HepG2 (cell line): ENCODE data around the gene ZBTB21. TPM values are rescaled to one million over a fixed set of nuclear protein-coding genes. Genes with fewer than 3 reads are reported as not detected.

Experiments used
- ATAC-seq: fragments of 200-7000 bp; cut with Tn5 transposase; 3 replicates; pipeline ENCODE4 v1.9.1; 2020; ENCODE audit warnings: mild to moderate bottlenecking, moderate library complexity
- BruUV-seq: library from RNA; stranded (reverse); fragments of 400-500 nt; replicated peaks from 2 replicates; lab custom pipeline; 2021; lab: Mats Ljungman, UMichigan
- CTCF ChIA-PET: fragments of 300-600 bp; formaldehyde crosslinking; extraction: SDS; loops from one replicate; lab custom pipeline; 2021; ENCODE audit warnings: low total read pairs, inconsistent platforms, low intra/inter-chr PET ratio; lab: Yijun Ruan, JAX
- POLR2A ChIA-PET: fragments of 350-600 bp; sonication (Branson Sonifier 250); formaldehyde crosslinking; loops from one replicate; lab custom pipeline; 2020; ENCODE audit warnings: antibody characterized with exemption, inconsistent platforms; lab: Yijun Ruan, JAX
- DNase-seq: peaks from one replicate; pipeline ENCODE4 v3.0.0-alpha.2; 2015; ENCODE audit warnings: low spot score
- FAIRE-seq: peaks from 3 replicates; lab custom pipeline; 2011; peaks lifted over from hg19 to GRCh38; lab: Jason Lieb, UNC
- H2AFZ ChIP-seq: one replicate; pipeline ENCODE4 v1.6.1; 2011; ENCODE audit warnings: low read length, inconsistent platforms
- H3K27ac ChIP-seq: fragments of 300-600 bp; 3 replicates; pipeline ENCODE4 v1.8.0; 2011; ENCODE audit warnings: mixed run types, mild to moderate bottlenecking, mixed read lengths, low read length, inconsistent platforms; ENCODE audit not compliant: insufficient read depth; ENCODE audit errors: extremely low read length
- H3K27me3 ChIP-seq, 2 experiments: fragments of 200-600 bp in 1 of 2; 2 replicates in 1 of 2; 3 replicates in 1 of 2; pipeline versions ENCODE4 v1.6.0 to v1.8.0; 2011; ENCODE audit warnings: low read length in 2 of 2, mild to moderate bottlenecking in 2 of 2, moderate library complexity in 2 of 2, inconsistent platforms in 1 of 2; ENCODE audit not compliant: insufficient read depth in 2 of 2, control insufficient read depth in 1 of 2
- H3K36me3 ChIP-seq, 2 experiments: fragments of 200-600 bp in 1 of 2; replicated peaks in 1 of 2; 2 replicates in 1 of 2; 3 replicates in 1 of 2; pipeline versions ENCODE4 v1.5.1 to v1.8.0; 2011; ENCODE audit warnings: low read length in 2 of 2, inconsistent platforms in 1 of 2; ENCODE audit not compliant: insufficient read depth in 2 of 2, control insufficient read depth in 1 of 2
- H3K4me1 ChIP-seq: 2 replicates; pipeline ENCODE4 v1.5.1; 2012; ENCODE audit warnings: low read length, inconsistent platforms; ENCODE audit not compliant: insufficient read depth
- H3K4me2 ChIP-seq: 2 replicates; pipeline ENCODE4 v1.6.0; 2011; ENCODE audit warnings: low read depth, low read length, inconsistent platforms
- H3K4me3 ChIP-seq, 3 experiments: fragments of 200-600 bp in 1 of 3; sonication (generic), shearing (Covaris generic) in 1 of 3; replicated peaks in 1 of 3; 2 replicates each; pipeline ENCODE4 v1.5.1; 2011 to 2016; ENCODE audit warnings: low read length in 3 of 3, inconsistent platforms in 2 of 3, low read depth in 2 of 3, mild to moderate bottlenecking in 2 of 3, control low read depth in 1 of 3, mixed read lengths in 1 of 3; ENCODE audit not compliant: insufficient read depth in 1 of 3
- H3K79me2 ChIP-seq: one replicate; pipeline ENCODE4 v1.6.1; 2011; ENCODE audit warnings: low read length, inconsistent platforms; ENCODE audit not compliant: insufficient read depth
- H3K9ac ChIP-seq: 2 replicates; pipeline ENCODE4 v1.6.0; 2011; ENCODE audit warnings: mild to moderate bottlenecking, low read depth, low read length, inconsistent platforms; ENCODE audit not compliant: insufficient read depth
- H3K9me3 ChIP-seq: 2 replicates; pipeline ENCODE4 v1.5.1; 2012; ENCODE audit warnings: mild to moderate bottlenecking, low read length
- H4K20me1 ChIP-seq: 2 replicates; pipeline ENCODE4 v1.6.0; 2011; ENCODE audit warnings: inconsistent platforms, mild to moderate bottlenecking, low read length, moderate library complexity; ENCODE audit not compliant: insufficient read depth
- CCDC6 ChIP-seq: sonication (generic); formaldehyde crosslinking; IDR thresholded peaks from 2 replicates; pipeline ENCODE4 v1.8.1; 2022; ENCODE audit warnings: mild to moderate bottlenecking, missing genetic modification reagents, moderate library complexity
- HNRNPUL1 ChIP-seq: fragments of 200-400 bp; formaldehyde crosslinking; IDR thresholded peaks from 2 replicates; pipeline ENCODE4 v1.6.1; 2017; ENCODE audit warnings: low read depth, mild to moderate bottlenecking, low read length, moderate library complexity
- KDM3A ChIP-seq: IDR thresholded peaks from 2 replicates; pipeline ENCODE4 v1.6.1; 2018; ENCODE audit warnings: low read depth, missing compliant biosample characterization
- LRRFIP1 ChIP-seq: sonication (generic); formaldehyde crosslinking; conservative IDR thresholded peaks from 2 replicates; pipeline ENCODE4 v1.4.0; 2020; ENCODE audit warnings: missing genetic modification reagents
- SP140L ChIP-seq: sonication (generic); formaldehyde crosslinking; IDR thresholded peaks from 2 replicates; pipeline ENCODE4 v1.4.0; 2020; ENCODE audit warnings: missing genetic modification reagents, borderline replicate concordance
- SYNCRIP ChIP-seq: fragments of 200-400 bp; formaldehyde crosslinking; IDR thresholded peaks from 2 replicates; pipeline ENCODE4 v1.6.1; 2018; ENCODE audit warnings: mild to moderate bottlenecking, low read depth, low read length; ENCODE audit not compliant: insufficient read depth
- TRIM24 ChIP-seq: sonication (generic); formaldehyde crosslinking; IDR thresholded peaks from 2 replicates; pipeline ENCODE4 v1.8.0; 2022; ENCODE audit warnings: mild to moderate bottlenecking, missing genetic modification reagents
- ZNF160 ChIP-seq: sonication (generic); formaldehyde crosslinking; IDR thresholded peaks from 2 replicates; pipeline ENCODE4 v1.8.0; 2022; ENCODE audit warnings: mild to moderate bottlenecking, inconsistent platforms, missing genetic modification reagents
- WGBS: methylation state at CpG from one replicate; pipeline ENCODE4 v1.1.6; 2017; ENCODE audit warnings: low lambda C conversion rate; 5-methylcytosine and 5-hydroxymethylcytosine counted together
- in situ Hi-C: cut with HindIII; loops from 2 replicates; pipeline ENCODE4 v1.10.0; 2017; ENCODE audit warnings: low pct_unique_long_range_greater_than_20kb; ENCODE audit not compliant: extremely low pct_ligation_motif_present
- intact Hi-C: fragments of 100-400 bp; cut with micrococcal nuclease; formaldehyde crosslinking; loops from one replicate; pipeline ENCODE4 v1.10.0; 2022; ENCODE audit not compliant: unreplicated experiment
- polyA plus RNA-seq, 8 experiments: library from polyadenylated mRNA; depleted of rRNA in 3 of 8; stranded (reverse) in 7 of 8; unstranded in 1 of 8; fragments of >200 nt; fragmentation: Illumina TruSeq in 4 of 8; extraction: Trizol in 4 of 8; gene quantifications; 2 replicates each; pipeline versions ENCODE4 v1.2.1 to v1.2.3, GENCODE V29; 2011 to 2016; ENCODE audit warnings: low read depth in 4 of 8, missing spikeins in 1 of 8, mixed read lengths in 1 of 8; ENCODE audit not compliant: insufficient read depth in 1 of 8
- total RNA-seq, 5 experiments: library from RNA; depleted of rRNA; stranded (reverse); fragments of >200 nt; fragmentation: Illumina TruSeq; extraction: Trizol; gene quantifications; 2 replicates each; pipeline ENCODE4 v1.2.3, GENCODE V29; 2016; ENCODE audit warnings: low read depth in 1 of 5
- TF ChIP-seq, protein P1 (sequence below): sonication (generic); formaldehyde crosslinking; IDR thresholded peaks from 2 replicates; pipeline ENCODE4 v1.5.1; 2020; ENCODE audit warnings: missing genetic modification reagents, mild to moderate bottlenecking, borderline replicate concordance
- TF ChIP-seq, protein P2 (sequence below): sonication (generic); formaldehyde crosslinking; IDR thresholded peaks from 2 replicates; pipeline ENCODE4 v1.8.0; 2022; ENCODE audit warnings: missing genetic modification reagents, mild to moderate bottlenecking, inconsistent platforms, borderline replicate concordance
- TF ChIP-seq, protein P3 (sequence below): sonication (generic); formaldehyde crosslinking; IDR thresholded peaks from 2 replicates; pipeline ENCODE4 v1.4.0; 2020; ENCODE audit warnings: low read depth, mild to moderate bottlenecking, missing genetic modification reagents

ZBTB21 gene
- total and polyA plus RNA-seq, 2 of the 13 experiments (the other 11 are each of a cell fraction or from before 2014, with no cell fraction given), result 4.5 to 6.1 TPM

DNA sequence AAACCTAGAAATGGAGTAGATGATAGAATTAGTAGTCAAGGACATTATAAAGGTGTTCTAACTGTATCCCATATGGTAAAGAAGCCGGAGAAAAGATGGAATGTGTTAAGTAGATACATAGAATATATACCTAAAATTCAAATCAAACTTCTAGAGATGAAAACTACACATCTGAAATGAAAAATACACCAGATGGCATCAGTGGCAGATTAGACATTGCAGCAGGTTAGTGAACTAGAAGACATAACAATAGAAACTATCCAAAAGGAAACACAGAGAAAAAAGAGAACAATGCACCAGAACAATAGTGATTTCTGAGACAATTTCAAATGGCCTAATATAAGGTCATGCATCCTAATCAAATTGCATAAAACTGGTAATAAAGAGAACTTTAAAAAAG, 26.9 kb downstream of the ZBTB21 start:
- Histone ChIP-seq H3K4me1 (no peaks in the 10 kb centered on the region), H3K4me3 (no peak overlapping the region), H3K9ac (no peak overlapping the region), H3K36me3 (no peaks in the 10 kb centered on the region), H4K20me1 (no peaks in the 10 kb centered on the region), H3K27ac (no peak overlapping the region), H3K9me3 (peaks cover 7% of the 10 kb centered on the region), H3K79me2 (no peaks in the 10 kb centered on the region), H3K27me3 (no peaks in the 10 kb centered on the region; a peak in 1 of 5 replicates), H2AFZ (no peak overlapping the region), H3K4me2 (no peak overlapping the region)
- WGBS, result 90% methylated on average over 1 of the region's 1 CpG
- intact Hi-C loops, result no loop called here
- FAIRE-seq (no peak), DNase-seq (no peak), ATAC-seq (no peak)
- in situ Hi-C loops, result no loop called here
- ChIA-PET CTCF (no interaction called here), POLR2A (no interaction called here)
- no TSS peak for BruUV-seq
- no peak for TF ChIP-seq TRIM24
- peak; percentile 73; the same call in 1 of the 2 replicates for TF ChIP-seq ZNF160
- TF ChIP-seq, all 625 proteins: peak for 1

- no peak overlapping the region for H2AFZ ChIP-seq
- no peak for ATAC-seq
- no peak overlapping the region for H3K4me3 ChIP-seq
- H3K4me2 ChIP-seq, result no peak overlapping the region
- H3K79me2 ChIP-seq, result no peaks in the 10 kb centered on the region
- FAIRE-seq, result no peak
- H3K27me3 ChIP-seq, result no peaks in the 10 kb centered on the region; a peak in 1 of 5 replicates
- no TSS peak for BruUV-seq
- TF ChIP-seq SP140L (no peak), LRRFIP1 (CRISPR knock-in tag) (no peak), HNRNPUL1 (no peak), KDM3A (CRISPR knock-in tag) (no peak), SYNCRIP (no peak), CCDC6 (CRISPR knock-in tag) (no peak)
- TF ChIP-seq, protein P1, sequence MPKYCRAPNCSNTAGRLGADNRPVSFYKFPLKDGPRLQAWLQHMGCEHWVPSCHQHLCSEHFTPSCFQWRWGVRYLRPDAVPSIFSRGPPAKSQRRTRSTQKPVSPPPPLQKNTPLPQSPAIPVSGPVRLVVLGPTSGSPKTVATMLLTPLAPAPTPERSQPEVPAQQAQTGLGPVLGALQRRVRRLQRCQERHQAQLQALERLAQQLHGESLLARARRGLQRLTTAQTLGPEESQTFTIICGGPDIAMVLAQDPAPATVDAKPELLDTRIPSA (CRISPR knock-in tag), result no peak
- TF ChIP-seq, protein P2, sequence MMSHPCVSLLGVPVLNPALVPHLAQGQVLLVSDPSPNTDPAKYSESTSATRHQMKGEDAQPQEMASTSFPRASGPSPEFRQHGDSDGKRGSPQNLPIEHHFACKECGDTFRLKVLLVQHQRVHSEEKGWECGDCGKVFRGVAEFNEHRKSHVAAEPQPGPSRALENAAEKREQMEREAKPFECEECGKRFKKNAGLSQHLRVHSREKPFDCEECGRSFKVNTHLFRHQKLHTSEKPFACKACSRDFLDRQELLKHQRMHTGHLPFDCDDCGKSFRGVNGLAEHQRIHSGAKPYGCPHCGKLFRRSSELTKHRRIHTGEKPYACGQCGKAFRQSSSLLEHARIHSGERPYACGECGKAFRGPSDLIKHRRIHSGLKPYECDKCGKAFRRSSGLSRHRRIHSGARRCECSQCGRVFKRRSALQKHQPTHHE (CRISPR knock-in tag), result no peak
- TF ChIP-seq, protein P3, sequence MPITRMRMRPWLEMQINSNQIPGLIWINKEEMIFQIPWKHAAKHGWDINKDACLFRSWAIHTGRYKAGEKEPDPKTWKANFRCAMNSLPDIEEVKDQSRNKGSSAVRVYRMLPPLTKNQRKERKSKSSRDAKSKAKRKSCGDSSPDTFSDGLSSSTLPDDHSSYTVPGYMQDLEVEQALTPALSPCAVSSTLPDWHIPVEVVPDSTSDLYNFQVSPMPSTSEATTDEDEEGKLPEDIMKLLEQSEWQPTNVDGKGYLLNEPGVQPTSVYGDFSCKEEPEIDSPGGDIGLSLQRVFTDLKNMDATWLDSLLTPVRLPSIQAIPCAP (CRISPR knock-in tag), result no peak
- no peak for DNase-seq
- no peak overlapping the region for H3K9ac ChIP-seq
- H3K4me1 ChIP-seq, result no peaks in the 10 kb centered on the region
- CTCF ChIA-PET, result no interaction called here
- no peaks in the 10 kb centered on the region for H4K20me1 ChIP-seq
- H3K9me3 ChIP-seq, result peaks cover 7% of the 10 kb centered on the region
- in situ Hi-C loops (no loop called here), intact Hi-C loops (no loop called here)
- no peaks in the 10 kb centered on the region for H3K36me3 ChIP-seq
- POLR2A ChIA-PET, result no interaction called here
- no peak overlapping the region for H3K27ac ChIP-seq
Observed at GRCh38 chr21:41980561-41980960, 29.6 kb downstream of the ZBTB21 start.
